Activated naive CD8-positive, alpha-beta T cell treated with anti-CD3 and anti-CD28 coated beads, Interleukin-2, amount 10 ng/mL, durations not matched to agents 7 days and 5 days (primary cell): ENCODE measurements around the gene RGL1. TPM values are rescaled to one million over a fixed set of nuclear protein-coding genes. Genes with fewer than 3 reads are reported as not detected.

Experiments used
- ATAC-seq: fragments of 150-1000 bp; cut with Tn5 transposase; one replicate; pipeline ENCODE4 v1.10.0; 2021; ENCODE audit warnings: low read depth, moderate library complexity
- POLR2A ChIA-PET: fragments of 350-600 bp; sonication (Branson Sonifier 250); formaldehyde crosslinking; loops from one replicate; lab custom pipeline; 2021; ENCODE audit warnings: antibody characterized with exemption; lab: Charles Lee
- DNase-seq: peaks from one replicate; pipeline ENCODE4 v3.0.0; 2021
- H3K27ac Mint-ChIP-seq: one replicate; pipeline ENCODE4 v1.8.0; 2022; ENCODE audit warnings: mild to moderate bottlenecking, mixed read lengths
- H3K27me3 Mint-ChIP-seq: one replicate; pipeline ENCODE4 v1.8.0; 2022; ENCODE audit warnings: mild to moderate bottlenecking, moderate library complexity, mixed read lengths
- H3K36me3 Mint-ChIP-seq: one replicate; pipeline ENCODE4 v1.8.0; 2021; ENCODE audit warnings: mild to moderate bottlenecking, mixed read lengths
- H3K4me1 Mint-ChIP-seq: one replicate; pipeline ENCODE4 v1.8.0; 2021; ENCODE audit warnings: mixed read lengths
- H3K4me3 Mint-ChIP-seq: one replicate; pipeline ENCODE4 v1.8.0; 2022; ENCODE audit warnings: mild to moderate bottlenecking, moderate library complexity, mixed read lengths
- H3K9me3 Mint-ChIP-seq: one replicate; pipeline ENCODE4 v1.8.0; 2021; ENCODE audit warnings: mixed read lengths
- total RNA-seq, 2 experiments: library from RNA; stranded (reverse); gene quantifications; one replicate each; pipeline ENCODE4 v1.2.3, GENCODE V29; 2021

RGL1 gene
- total RNA-seq, 2 experiments from 2014 or later = 2.7 to 3.4 TPM

DNA sequence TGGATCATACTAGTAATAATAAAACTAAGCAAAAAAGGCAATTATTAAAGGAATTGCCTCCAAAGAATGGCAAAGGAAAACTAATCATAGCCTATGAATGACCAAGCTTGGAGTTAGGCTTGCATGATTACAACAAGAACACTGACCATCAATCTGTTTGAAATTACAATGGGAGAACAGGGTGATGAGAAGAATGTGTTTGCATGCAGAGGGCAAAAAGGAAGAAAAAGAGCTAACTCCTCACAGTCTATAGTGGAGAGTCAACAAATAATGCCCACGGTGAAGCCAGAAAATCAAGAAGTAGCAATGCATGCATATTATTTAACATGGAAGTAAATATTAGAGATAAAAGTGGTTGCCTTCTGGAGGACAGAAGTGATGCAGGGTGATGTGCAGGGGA is 160.8 kb downstream of the RGL1 start:
- Mint-ChIP-seq H3K27me3 (peaks cover 7% of the 10 kb centered on the region), H3K4me1 (peaks cover 5% of the 10 kb centered on the region), H3K27ac (no peak overlapping the region), H3K4me3 (no peak overlapping the region), H3K36me3 (peaks cover 1% of the 10 kb centered on the region), H3K9me3 (no peaks in the 10 kb centered on the region)
- POLR2A ChIA-PET = no interaction called here
- no peak for ATAC-seq
- no peak for DNase-seq

GRCh38 chr1:183966487-183966886 is 161.6 kb downstream of the RGL1 start:
- peaks cover 5% of the 10 kb centered on the region for H3K4me1 Mint-ChIP-seq
- H3K27me3 Mint-ChIP-seq = peaks cover 7% of the 10 kb centered on the region
- no peak for DNase-seq
- H3K36me3 Mint-ChIP-seq = peaks cover 1% of the 10 kb centered on the region
- POLR2A ChIA-PET = no interaction called here
- H3K27ac Mint-ChIP-seq = no peak overlapping the region
- H3K9me3 Mint-ChIP-seq = no peaks in the 10 kb centered on the region
- ATAC-seq = no peak
- H3K4me3 Mint-ChIP-seq = no peak overlapping the region

DNA sequence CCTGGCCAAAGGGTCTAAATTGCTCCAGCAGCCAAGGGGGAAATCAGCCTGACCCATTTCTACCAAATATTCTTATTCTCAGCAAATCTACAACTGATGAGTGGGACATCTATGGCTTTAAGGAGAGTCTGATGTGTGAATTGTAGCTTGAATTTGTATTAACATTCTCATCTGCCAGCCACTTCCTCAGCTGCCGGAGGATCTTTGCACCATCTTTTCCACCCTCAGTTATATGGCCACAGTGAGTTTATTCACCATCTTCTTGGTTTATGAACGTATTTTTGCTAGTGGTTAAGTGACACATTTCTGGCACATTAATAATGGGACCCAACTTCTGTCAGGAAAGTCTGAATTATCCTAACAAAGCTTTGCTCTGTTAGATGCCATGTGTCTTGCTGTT is 163.0 kb downstream of the RGL1 start:
- peaks cover 10% of the 10 kb centered on the region for H3K27me3 Mint-ChIP-seq
- no peak overlapping the region for H3K4me3 Mint-ChIP-seq
- no peaks in the 10 kb centered on the region for H3K9me3 Mint-ChIP-seq
- ATAC-seq = no peak
- no peak overlapping the region for H3K27ac Mint-ChIP-seq
- no peak for DNase-seq
- POLR2A ChIA-PET = no interaction called here
- H3K36me3 Mint-ChIP-seq = no peaks in the 10 kb centered on the region
- peaks cover under 1% of the 10 kb centered on the region for H3K4me1 Mint-ChIP-seq

- Mint-ChIP-seq H3K9me3 (no peaks in the 10 kb centered on the region), H3K27me3 (peaks cover 10% of the 10 kb centered on the region), H3K27ac (no peak overlapping the region), H3K36me3 (no peaks in the 10 kb centered on the region), H3K4me1 (no peaks in the 10 kb centered on the region), H3K4me3 (no peak overlapping the region)
- ATAC-seq = no peak
- POLR2A ChIA-PET = no interaction called here
- DNase-seq = no peak
Observed at GRCh38 chr1:183968386-183968785, 163.5 kb downstream of the RGL1 start.

- ATAC-seq (no peak), DNase-seq (no peak)
- Mint-ChIP-seq H3K4me3 (no peak overlapping the region), H3K4me1 (no peaks in the 10 kb centered on the region), H3K36me3 (no peaks in the 10 kb centered on the region), H3K9me3 (no peaks in the 10 kb centered on the region), H3K27ac (no peak overlapping the region), H3K27me3 (peaks cover 2% of the 10 kb centered on the region)
- POLR2A ChIA-PET = no interaction called here
Observed at GRCh38 chr1:183970516-183971300, 165.8 kb downstream of the RGL1 start.

DNA sequence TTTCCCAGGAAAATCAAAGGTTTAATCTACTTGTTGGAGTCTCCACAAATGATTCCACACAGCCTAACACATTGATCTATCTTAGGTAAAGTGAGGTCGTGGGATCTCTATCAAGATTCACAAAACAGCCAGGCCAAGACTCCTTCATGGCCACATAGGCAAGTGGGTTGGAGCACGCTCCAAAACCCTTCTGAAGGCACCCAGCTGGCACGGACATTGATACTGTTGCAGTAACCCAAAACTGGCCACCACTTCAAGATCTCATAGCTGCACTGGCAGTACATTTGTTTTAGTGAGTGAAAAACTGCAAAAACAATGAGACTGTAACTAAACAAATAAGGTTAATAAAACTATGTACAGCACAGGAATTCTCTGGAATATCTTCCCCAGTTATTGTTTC is 170.7 kb downstream of the RGL1 start:
- ATAC-seq (no peak), DNase-seq (no peak)
- Mint-ChIP-seq H3K4me1 (no peaks in the 10 kb centered on the region), H3K9me3 (no peaks in the 10 kb centered on the region), H3K4me3 (no peak overlapping the region), H3K27ac (no peak overlapping the region), H3K27me3 (peaks cover 2% of the 10 kb centered on the region), H3K36me3 (no peaks in the 10 kb centered on the region)
- POLR2A ChIA-PET = no interaction called here

DNA sequence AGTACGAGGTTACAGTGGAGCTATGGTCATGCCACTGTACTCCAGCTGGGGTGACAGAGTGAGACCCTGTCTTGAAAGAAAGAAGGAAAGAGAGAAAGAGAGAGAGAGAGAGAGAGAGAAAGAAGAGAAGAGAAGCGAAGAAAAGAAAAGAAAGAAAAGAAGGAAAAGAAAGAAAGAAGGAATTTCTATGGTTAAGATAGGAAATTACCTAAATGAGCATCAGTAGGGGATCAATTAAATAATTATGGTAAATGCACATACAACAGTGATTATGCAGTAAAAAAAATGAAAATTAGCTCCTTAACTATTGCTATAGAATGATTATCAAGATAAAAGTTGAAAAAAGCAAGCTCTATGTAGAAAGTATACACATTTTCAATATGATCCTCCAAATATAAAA is 172.8 kb downstream of the RGL1 start:
- Mint-ChIP-seq H3K27me3 (peaks cover 2% of the 10 kb centered on the region), H3K36me3 (no peaks in the 10 kb centered on the region), H3K9me3 (no peaks in the 10 kb centered on the region), H3K4me1 (no peaks in the 10 kb centered on the region), H3K4me3 (peak overlapping the region; percentile 58), H3K27ac (no peak overlapping the region)
- DNase-seq (no peak), ATAC-seq (no peak)
- POLR2A ChIA-PET = no interaction called here

Other genes starting within 250 kb of the RGL1 start
- gene NCF2, start 214.7 kb upstream of the RGL1 start, total RNA-seq = 1 to 10 TPM; 7.5 to 8.0 TPM
- 100 to 1,000 TPM; 186 to 207 TPM for gene ARPC5, start 169.3 kb upstream of the RGL1 start, total RNA-seq
- not detected for gene APOBEC4, start 151.8 kb upstream of the RGL1 start, total RNA-seq
- 1 to 10 TPM; 1.7 to 2.3 TPM for gene COLGALT2, start 232.6 kb downstream of the RGL1 start, total RNA-seq
- 10 to 100 TPM; 36.5 to 40.0 TPM for gene TSEN15, start 246.6 kb downstream of the RGL1 start, total RNA-seq